Skin of body (tissue), 2 donors: ENCODE measurements around the gene TEX14. TPM values are rescaled to one million over a fixed set of nuclear protein-coding genes. Genes with fewer than 3 reads are reported as not detected.
"Not testable (repeated sequence)": the region's sequence is repeated elsewhere in the genome, so short reads cannot be mapped to it uniquely, and the experiment has no call there.

Experiments used
- DNase-seq: peaks from one replicate; lab custom pipeline; 2025; lab: John Stamatoyannopoulos, UW
- total RNA-seq: library from RNA; depleted of rRNA; stranded (reverse); fragments of >200 nt; gene quantifications from one replicate; pipeline ENCODE4 v1.2.3, GENCODE V29; 2014

TEX14 gene
- total RNA-seq, 1 donor from 2014 or later, result 0.10 TPM

GRCh38 chr17:58564971-58565370, 126.9 kb downstream of the TEX14 start:
- no peak for DNase-seq

DNA sequence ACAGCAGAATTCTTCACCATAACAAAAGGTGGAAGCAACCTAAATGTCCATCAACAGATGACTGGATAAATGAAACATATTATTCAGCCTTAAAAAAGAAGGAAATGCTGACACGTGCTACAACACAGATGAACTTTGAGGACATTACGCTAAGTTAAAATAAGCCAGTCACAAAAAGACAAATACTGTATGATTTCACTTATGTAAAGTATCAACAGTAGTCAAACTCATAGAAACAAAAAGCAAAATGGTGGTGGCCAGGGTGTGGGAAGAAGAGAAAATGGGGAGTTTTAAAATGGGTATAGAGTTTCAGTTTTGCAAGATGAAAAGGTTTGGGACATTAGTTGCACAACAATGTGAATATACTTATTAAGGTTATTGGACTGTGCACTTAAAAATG, 127.6 kb downstream of the TEX14 start:
- no peak for DNase-seq

DNA sequence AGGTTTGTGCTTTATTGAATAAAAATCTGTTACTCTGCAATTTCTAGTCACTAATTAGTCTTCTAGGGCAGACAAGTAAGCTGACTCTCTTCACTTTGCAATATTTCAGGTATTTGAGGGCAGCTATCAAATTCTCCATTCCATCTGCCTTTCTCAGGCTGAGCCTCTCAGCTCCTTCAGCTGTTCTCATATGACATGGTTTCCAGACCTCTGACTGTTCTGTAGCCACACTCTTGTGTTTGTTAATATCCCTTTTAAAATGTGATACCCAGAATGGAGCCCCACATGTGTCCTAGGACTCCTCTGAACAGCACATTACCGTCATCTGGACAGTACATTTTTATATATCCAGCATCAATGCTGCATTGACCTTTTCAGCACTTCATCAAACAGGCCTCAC, 131.3 kb downstream of the TEX14 start:
- DNase-seq, result no peak

DNA sequence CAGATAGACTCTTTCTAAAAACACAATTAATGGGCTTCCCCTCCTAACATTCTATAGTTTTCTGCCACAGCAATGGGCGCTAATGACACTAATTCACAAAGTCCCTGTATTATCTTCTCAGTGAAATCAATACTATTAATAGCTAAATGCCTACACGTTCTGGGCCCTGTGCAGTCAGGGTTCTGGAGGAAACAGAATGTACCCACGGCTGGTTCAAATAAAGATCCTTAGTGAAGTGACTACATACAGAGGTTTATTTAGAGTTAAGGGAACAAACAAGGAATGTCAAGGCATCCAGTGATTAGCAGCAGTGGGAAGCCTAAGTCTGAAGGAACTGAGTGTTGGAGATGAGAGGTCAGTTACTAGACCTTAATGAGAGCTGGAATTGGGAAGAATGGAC, 133.9 kb downstream of the TEX14 start:
- DNase-seq, result no peak

DNA sequence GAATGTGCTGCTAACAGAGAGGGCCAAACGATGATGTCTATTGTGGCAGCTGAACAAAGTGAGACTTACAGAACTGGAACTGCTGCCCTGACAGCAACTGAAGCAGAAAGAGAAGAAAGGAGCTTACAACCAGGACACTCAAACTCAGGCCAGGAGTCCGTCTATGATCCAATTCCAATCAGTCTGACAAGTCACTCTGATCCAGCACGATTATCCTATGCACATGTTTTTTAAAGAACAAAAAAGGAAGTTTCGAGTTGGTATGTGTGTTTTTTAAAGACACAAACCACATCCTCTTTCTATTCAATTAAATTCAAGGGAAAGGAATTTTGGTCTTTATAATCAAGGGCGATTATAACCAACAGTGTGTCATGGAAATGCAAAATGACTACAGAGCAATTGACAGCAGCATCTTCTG, 135.0 kb downstream of the TEX14 start:
- DNase-seq, result peak; percentile 37

GRCh38 chr17:58555109-58555508, 136.7 kb downstream of the TEX14 start:
- DNase-seq, result not testable (repeated sequence)

GRCh38 chr17:58541249-58541648, 150.6 kb downstream of the TEX14 start:
- no peak for DNase-seq

DNA sequence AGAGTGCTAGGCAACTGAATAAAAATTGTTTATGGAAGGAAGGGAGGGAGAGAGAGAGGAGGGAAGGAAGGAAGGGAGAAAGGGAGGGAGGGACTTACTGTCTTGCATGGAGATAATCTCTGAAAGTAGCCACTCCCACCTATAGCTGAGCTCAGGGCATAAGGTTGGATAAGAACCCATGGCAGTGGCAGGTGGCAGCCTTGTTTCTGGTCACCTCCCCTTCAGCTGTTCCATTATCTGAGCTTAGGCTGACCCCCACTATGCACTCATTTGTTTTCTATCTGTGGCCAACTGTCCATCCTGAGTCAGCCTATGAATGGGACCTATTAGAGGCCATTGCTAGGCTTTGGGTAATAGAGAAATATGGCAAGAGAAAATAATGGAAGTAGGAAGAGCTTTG, 152.1 kb downstream of the TEX14 start:
- DNase-seq, result no peak

DNA sequence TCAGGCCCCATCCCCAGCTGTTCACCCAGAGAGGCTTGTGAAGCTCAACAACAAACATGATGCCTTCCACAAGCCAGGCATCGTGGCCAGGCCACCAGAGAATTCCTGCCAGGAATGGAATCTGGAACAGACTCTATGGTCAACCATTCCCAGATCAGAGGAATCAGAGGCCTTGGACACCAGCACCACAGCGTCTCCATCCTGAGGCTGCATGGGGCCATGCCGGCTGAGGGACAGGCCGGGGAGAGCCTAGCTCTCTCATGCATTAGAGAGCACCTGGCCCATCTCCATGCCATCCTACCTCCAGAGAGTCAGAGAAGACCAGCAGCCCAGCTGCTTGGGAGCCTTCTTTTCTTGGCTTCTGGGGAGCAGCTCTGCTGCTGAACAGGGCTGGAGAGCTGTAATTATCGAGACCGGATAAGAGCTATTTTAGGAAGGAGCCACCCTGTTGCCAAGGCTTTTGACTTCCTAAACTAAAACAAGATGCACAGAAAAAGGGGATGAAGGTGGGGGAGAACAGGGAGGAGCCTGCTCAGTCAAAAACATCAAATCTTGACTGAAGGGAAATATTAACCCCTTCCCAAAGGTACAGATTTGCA, 152.9 kb downstream of the TEX14 start:
- DNase-seq, result peak; percentile 39

- DNase-seq, result no peak
Measured at GRCh38 chr17:58537266-58537665, 154.6 kb downstream of the TEX14 start.

GRCh38 chr17:58536542-58536941, 155.3 kb downstream of the TEX14 start:
- no peak for DNase-seq

DNA sequence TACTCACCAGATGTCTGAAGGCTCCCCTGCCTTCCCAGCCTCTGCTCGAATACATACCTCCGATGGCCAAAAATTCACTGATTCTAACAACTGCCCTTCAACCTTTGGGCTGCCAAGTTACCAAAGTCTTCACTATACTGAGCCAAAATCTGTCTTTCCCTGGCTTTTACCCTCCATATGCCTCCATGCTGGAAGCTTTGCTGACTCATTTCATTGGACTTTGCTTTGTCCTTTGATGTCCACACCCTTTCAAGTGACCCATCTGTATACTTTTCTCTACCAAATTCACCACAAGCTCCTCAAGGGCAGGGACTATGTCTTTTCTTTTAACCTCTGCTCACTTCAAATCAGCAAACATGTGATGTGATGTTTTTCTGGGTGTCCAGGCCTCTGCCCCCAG, 156.4 kb downstream of the TEX14 start:
- DNase-seq, result no peak

DNA sequence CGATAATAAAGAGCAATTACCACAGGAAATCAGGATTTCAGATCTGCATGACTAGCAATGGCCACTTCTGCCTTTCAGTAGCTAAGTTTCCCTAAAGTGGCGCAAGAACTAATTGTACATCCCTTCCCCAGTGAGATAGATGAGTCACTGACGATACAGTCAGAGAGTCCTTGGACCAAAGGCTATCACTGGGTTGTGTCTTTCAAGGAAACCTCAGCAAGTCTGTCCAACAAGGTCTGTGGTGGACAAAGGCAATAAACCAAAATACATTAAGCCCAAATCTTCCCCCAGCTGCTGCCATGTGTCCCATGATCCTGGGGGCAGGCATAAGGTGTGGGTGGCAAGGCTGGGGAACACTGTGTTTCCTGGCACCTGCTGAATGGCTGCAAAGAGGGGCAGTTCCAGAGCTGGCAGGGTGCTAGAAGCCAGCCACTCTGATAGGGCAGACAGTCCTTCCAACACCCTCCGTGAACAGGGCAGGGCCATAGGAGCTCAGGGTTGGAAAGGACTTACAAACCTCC, 156.9 kb downstream of the TEX14 start:
- DNase-seq, result no peak

- no peak for DNase-seq
Measured at GRCh38 chr17:58534331-58534730, 157.5 kb downstream of the TEX14 start.

DNA sequence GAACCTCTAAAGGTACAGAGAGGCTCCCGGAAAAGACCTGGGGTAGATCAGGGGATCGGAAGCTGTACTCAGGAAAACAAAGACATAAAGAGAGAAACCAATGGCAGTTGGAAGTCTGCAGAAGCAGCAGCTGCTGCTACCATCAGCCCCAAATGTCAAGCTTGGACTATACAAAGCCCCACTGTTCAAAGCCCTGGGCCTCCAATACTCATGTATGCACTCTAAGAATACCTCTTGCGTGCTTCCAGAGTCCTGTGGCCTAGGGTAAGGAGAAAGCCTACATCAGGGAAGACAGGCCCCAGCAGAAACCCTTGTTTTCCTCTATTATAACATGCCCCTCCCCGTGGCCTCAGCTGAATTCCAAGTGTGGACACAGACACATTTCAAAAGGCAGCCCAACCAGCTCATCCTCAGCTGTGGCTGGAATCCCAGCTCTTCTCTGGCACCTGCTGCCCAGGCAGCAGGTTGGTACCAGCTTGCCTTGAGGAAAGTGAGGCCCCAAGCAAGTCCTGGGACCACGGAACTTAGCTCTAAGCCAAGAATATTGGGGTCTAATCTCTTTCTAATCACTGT, 158.1 kb downstream of the TEX14 start:
- DNase-seq, result no peak

GRCh38 chr17:58532555-58532951, 159.3 kb downstream of the TEX14 start:
- no peak for DNase-seq

GRCh38 chr17:58531661-58532554, 159.9 kb downstream of the TEX14 start:
- no peak for DNase-seq

GRCh38 chr17:58531122-58531521, 160.7 kb downstream of the TEX14 start:
- DNase-seq, result no peak

- DNase-seq, result no peak
Measured at GRCh38 chr17:58530655-58531054, 161.2 kb downstream of the TEX14 start.

DNA sequence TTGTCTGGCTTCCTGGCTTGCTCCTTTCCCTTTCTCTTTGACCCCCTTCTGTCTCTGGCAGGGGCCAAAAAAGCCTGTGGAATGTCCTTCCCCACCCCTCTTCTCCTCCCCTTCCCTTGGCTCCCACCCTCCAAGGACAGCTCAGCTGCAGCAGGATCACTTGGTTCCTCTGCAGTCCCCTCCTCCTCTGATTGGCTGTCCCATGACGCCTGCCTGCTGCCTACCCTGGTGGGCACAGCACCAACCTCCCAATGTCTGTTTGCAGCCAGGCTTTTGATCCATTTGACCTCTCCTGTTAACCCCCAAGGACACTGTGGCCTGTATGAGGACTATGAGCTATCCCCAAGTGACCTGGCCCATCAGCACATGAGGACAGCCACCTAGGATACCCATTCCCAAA, 162.6 kb downstream of the TEX14 start:
- no peak for DNase-seq

GRCh38 chr17:58528443-58528842, 163.4 kb downstream of the TEX14 start:
- DNase-seq, result no peak

- DNase-seq, result no peak
Measured at GRCh38 chr17:58527949-58528348, 163.9 kb downstream of the TEX14 start.
